Stimulated activated CD8-positive, alpha-beta memory T cell treated with anti-CD3 and anti-CD28 coated beads, Interleukin-12 subunit alpha, Interleukin-12 subunit beta, amount 100 ng/mL, for 4 hours (primary cell): ENCODE results near the gene SEPHS2.
A peak's percentile ranks its signal among the peaks of the same experiment; 100 is the strongest.
"Not testable (repeated sequence)": the region's sequence is repeated elsewhere in the genome, so short reads cannot be mapped to it uniquely, and the experiment has no call there.

ENCODE experiments used
- DNase-seq: peaks from one replicate; pipeline ENCODE4 v3.0.0-alpha.2; 2020; ENCODE audit warnings: low read depth

Gene SEPHS2, protein sequence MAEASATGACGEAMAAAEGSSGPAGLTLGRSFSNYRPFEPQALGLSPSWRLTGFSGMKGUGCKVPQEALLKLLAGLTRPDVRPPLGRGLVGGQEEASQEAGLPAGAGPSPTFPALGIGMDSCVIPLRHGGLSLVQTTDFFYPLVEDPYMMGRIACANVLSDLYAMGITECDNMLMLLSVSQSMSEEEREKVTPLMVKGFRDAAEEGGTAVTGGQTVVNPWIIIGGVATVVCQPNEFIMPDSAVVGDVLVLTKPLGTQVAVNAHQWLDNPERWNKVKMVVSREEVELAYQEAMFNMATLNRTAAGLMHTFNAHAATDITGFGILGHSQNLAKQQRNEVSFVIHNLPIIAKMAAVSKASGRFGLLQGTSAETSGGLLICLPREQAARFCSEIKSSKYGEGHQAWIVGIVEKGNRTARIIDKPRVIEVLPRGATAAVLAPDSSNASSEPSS

DNA sequence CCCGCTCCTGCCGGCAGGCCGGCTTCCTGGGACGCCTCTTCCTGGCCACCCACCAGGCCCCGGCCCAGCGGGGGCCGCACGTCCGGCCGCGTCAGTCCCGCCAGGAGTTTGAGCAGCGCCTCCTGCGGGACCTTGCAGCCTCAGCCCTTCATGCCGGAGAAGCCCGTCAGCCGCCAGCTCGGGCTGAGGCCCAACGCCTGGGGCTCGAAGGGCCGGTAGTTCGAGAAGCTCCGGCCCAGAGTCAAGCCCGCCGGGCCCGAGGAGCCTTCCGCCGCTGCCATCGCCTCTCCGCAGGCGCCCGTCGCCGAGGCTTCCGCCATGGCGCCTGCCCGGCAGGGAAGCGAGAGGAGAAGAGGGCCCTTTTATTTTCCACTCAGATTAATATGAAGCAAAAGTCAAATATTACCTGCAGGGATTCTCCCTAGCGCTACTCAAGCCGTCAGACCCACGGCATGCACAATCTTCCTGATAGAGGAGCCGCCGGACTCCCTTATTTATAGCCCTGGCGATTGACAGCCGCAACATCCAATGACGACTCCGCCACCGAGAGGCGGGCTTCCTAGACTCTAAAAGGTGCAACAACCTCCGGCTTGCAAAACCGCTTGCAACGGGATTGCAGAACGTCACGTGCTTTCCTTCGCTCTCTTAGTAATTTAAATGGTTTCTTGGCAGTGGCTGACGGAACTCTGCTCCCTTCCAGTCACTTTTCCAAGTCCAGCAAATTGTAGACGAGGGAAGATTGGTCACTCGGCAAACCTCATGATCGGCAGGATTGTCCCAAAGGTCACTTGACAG, at the start of gene SEPHS2:
Gene SEPHS2 (minus strand): TSS at position 467 of the 795 bp plus-strand sequence. CDS start 147 bp downstream, at position 320.
- peak; percentile 88 for DNase-seq

- DNase-seq: no peak
These were observed 49.0 kb upstream of the SEPHS2 start for GRCh38 chr16:30494709-30495108.

GRCh38 chr16:30493941-30494488, 48.3 kb upstream of the SEPHS2 start:
- no peak for DNase-seq

DNA sequence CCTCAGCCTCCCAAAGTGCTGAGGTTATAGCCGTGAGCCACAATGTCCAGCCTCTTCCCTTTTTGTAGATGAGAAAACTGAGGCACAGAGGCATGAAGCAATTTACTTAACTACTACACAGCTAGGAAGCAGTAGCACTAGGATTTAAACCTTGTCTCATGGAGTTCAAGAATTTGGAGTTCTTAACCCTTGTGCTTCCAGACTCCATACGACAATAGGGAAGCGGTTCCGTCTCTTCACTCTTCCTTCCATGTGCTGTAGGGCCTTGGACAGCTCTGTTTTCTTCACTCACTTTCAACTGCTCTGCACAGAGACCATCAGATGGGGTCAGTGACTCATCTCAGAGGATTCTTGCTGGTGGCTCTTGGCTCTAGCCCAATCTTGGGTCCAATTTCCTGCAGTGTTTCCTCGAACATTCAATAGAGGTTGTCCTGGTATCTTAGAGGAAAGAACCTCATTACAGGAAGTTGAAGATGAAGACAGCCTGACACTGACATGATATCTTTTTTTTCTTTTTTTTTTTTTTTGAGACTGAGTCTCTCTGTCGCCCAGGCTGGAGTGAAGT, 46.2 kb upstream of the SEPHS2 start:
- DNase-seq: no peak

DNA sequence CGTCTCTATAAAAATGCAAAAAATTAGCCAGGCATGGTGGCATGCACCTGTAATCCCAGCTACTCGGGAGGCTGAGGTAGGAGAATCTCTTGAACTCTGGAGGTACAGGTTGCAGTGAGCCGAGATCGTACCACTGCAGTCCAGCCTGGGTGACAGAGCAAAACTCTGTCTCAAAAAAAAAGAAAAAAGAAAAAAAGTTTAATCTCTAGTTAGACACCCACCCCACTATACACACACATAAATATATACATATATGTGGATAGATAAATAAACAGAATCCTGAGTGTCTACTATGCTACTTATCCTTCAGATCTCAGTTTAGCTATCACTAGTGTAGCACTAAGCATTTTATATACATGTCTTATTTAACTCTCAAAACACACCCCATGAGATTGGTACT, 45.6 kb upstream of the SEPHS2 start:
- DNase-seq: no peak

GRCh38 chr16:30490210-30490609, 44.5 kb upstream of the SEPHS2 start:
- DNase-seq: no peak

- DNase-seq: no peak
These were observed 43.3 kb upstream of the SEPHS2 start for GRCh38 chr16:30488764-30489605.

DNA sequence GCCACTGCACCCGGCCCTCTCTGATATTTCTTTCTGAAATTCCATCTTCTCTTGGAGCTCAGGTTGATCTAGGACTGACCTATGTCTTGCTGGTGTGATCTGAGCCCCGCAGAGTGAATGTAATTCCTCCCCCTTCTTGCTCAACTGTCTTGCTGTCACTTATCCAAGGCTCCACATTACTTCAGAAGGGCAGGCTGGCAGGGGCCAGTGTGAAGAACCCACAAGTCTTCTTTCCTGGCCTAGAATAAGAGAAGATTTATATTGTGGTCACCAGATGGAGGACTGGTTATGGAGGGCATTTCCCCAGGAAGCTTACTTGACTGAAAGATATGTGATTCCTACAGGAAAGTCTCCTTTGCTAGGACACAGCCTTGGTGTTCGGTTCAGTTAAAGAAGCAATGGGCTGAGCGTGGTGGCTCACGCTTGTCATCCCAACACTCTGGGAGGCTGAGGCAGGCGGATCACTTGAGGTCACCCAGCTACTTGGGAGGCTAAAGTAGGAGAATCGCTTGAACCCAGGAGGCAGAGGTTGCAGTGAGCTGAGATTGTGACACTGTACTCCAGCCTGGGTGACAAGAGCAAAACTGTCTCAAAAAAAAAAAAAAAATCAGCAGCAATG, 40.3 kb upstream of the SEPHS2 start:
- no peak for DNase-seq

GRCh38 chr16:30484887-30485286, 39.2 kb upstream of the SEPHS2 start:
- DNase-seq: no peak

GRCh38 chr16:30482366-30482765, 36.7 kb upstream of the SEPHS2 start:
- DNase-seq: no peak

- DNase-seq: no peak
These were observed 35.7 kb upstream of the SEPHS2 start for GRCh38 chr16:30481381-30481780.

GRCh38 chr16:30478766-30479478, 33.2 kb upstream of the SEPHS2 start:
- DNase-seq: no peak

- DNase-seq: not testable (repeated sequence)
These were observed 32.1 kb upstream of the SEPHS2 start for GRCh38 chr16:30477773-30478172.

DNA sequence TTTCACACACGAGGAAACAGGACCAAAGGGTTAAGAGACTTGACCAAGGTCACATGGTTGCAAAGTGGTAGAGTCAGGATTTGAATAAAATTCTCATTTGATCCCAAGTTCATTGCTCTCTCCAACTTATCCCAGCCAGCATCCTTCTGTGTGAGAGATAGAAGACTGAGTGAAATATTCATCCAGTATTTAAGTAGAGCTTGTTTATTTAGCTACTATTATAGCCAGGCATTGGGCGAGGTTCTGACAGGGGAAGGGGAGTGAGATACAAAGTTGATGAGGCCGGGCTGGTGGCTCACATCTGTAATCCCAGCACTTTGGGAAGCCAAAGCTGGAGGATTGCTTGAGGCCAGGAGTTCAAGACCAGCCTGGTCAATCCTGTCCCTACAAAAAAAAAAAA, 31.3 kb upstream of the SEPHS2 start:
- DNase-seq: no peak

DNA sequence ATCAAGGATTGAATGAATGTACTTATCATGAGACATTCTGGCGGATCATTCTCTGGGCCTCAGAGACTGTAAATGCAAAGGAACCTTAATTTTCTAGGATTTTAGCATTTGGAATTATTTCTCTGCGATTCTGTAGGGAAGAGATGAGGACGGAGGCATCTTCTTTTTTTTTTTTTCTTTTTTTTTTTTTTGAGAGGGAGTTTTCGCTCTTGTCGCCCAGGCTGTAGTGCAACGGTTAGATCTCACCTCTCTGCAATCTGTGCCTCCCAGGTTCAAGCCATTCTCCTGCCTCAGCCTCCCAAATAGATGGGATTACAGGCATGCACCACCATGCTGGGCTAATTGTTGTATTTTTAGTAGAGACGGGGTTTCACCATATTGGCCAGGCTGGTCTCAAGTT, 29.0 kb upstream of the SEPHS2 start:
- no peak for DNase-seq

- no peak for DNase-seq
These were observed 28.4 kb upstream of the SEPHS2 start for GRCh38 chr16:30474074-30474452.

DNA sequence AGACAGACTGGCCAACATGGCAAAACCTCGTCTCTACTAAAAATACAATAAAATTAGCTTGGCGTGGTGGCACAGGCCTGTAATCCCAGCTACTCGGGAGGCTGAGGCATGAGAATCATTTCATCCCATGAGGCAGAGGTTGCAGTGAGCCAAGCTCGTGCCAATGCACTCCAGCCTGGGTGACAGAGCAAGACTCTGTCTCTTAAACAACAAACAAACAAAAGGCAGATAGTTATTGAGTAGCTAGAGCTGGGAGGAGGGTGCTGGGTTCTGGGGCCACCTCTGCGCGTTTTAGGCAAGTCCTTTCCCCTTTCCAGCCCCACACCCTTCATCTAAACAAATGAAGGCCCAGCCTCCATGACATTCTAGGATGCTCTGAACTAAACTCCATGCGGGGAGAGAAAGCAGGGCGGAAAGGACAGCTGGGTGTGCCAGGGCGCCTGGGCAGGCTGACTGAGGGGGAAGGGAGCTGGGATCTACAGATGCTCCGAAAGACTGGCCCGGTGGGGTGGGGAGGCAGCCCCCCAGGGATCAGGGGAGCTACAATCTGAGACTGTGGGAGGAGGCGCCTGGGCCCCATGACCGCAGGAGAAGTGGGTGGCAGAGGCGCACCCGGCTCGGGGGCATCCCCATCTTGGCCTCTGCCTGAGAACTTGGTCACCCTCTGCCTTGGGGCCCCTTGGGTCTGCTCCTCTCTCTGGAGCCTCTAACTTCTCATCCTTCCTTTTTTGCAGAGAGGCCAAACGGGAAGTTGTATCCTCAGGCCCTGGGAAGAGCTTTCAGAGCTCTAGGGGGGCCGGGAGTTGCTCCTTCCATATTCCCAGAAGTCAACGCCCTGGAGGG, 27.8 kb upstream of the SEPHS2 start:
- DNase-seq: peak; percentile 52

DNA sequence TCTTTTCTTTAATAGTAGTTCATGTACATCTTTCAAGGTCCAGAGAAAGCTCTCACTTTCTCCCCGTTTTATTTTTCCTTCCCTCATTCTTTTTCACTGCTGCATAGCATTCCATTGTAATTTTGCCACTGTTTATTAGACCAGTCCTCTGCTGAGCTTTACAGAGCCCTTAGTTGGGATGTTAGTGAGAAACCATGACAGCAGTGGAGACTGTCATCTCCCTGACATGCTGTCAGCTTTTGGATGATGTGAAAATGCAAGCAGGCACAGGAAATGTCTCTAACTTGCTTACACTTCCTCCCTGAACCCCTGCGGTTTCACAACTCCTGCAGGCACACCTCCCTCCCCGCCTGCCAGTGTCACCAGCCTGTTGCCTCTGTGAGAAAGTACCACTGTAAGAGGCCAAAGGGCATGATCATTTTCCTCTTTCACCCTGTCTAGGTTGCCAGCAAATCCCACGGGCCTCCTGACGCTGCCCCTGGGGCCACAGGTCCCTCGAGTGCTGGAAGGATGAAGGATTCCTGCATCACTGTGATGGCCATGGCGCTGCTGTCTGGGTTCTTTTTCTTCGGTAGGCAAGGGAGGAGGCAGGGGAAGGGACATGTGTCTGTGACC, 26.8 kb upstream of the SEPHS2 start, which contains the start of gene ITGAL:
Gene ITGAL (plus strand): TSS at position 415 of the 615 bp plus-strand sequence. CDS start 96 bp downstream, at position 511.
- DNase-seq: peak; percentile 73

GRCh38 chr16:30470632-30470995, 24.9 kb upstream of the SEPHS2 start:
- no peak for DNase-seq
